HG02938 (cell line): ENCODE data around the gene IL6.

Experiments used
- ATAC-seq: cut with Tn5 transposase; IDR thresholded peaks from one replicate; pipeline ENCODE4 v1.9.1; 2021; ENCODE audit warnings: mild to moderate bottlenecking, moderate library complexity; ENCODE audit not compliant: unreplicated experiment

Gene IL6

GRCh38 chr7:22726345-22726906 lies 574 bp upstream of the IL6 start:
- peak; percentile 69 for ATAC-seq

GRCh38 chr7:22727714-22728035 lies 675 bp downstream of the IL6 start:
- no peak for ATAC-seq

- ATAC-seq: no peak
Measured at GRCh38 chr7:22728401-22729029, 1.5 kb downstream of the IL6 start.

- ATAC-seq: no peak
Measured at GRCh38 chr7:22729180-22729825, 2.3 kb downstream of the IL6 start.

- no peak for ATAC-seq
Measured at GRCh38 chr7:22730066-22730710, 3.2 kb downstream of the IL6 start.

GRCh38 chr7:22730921-22731654 lies 4.1 kb downstream of the IL6 start:
- ATAC-seq: no peak

- no peak for ATAC-seq
Measured at GRCh38 chr7:22731766-22732165, 4.8 kb downstream of the IL6 start.

GRCh38 chr7:22732556-22733126 lies 5.6 kb downstream of the IL6 start:
- no peak for ATAC-seq

GRCh38 chr7:22733761-22734160 lies 6.8 kb downstream of the IL6 start:
- no peak for ATAC-seq

- no peak for ATAC-seq
Measured at GRCh38 chr7:22743014-22743413, 16.0 kb downstream of the IL6 start.

- ATAC-seq: no peak
Measured at GRCh38 chr7:22751341-22751740, 24.3 kb downstream of the IL6 start.

- no peak for ATAC-seq
Measured at GRCh38 chr7:22757338-22757994, 30.5 kb downstream of the IL6 start.

GRCh38 chr7:22758576-22758975 lies 31.6 kb downstream of the IL6 start:
- ATAC-seq: no peak

- ATAC-seq: no peak
Measured at GRCh38 chr7:22759721-22760120, 32.7 kb downstream of the IL6 start.

GRCh38 chr7:22762866-22763265 lies 35.9 kb downstream of the IL6 start:
- no peak for ATAC-seq

- peak; percentile 94 for ATAC-seq
Measured at GRCh38 chr7:22765609-22766008, 38.6 kb downstream of the IL6 start.

- no peak for ATAC-seq
Measured at GRCh38 chr7:22771194-22771871, 44.3 kb downstream of the IL6 start.

GRCh38 chr7:22771872-22772228 lies 44.9 kb downstream of the IL6 start:
- no peak for ATAC-seq

GRCh38 chr7:22772885-22773284 lies 45.9 kb downstream of the IL6 start:
- ATAC-seq: no peak

- ATAC-seq: no peak
Measured at GRCh38 chr7:22776964-22777363, 50.0 kb downstream of the IL6 start.
